ENCODE measurements around the gene TBCA. TPM values are rescaled to one million over a fixed set of nuclear protein-coding genes. Genes with fewer than 3 reads are reported as not detected.

Gene TBCA
- total and polyA plus RNA-seq, 2 donors, result 98.8 to 188 TPM

Other genes starting within 250 kb of the TBCA start
- not detected for gene OTP, start 137.6 kb downstream of the TBCA start, total RNA-seq
- not detected for gene OTP, start 137.6 kb downstream of the TBCA start, polyA plus RNA-seq

Measured in urinary bladder (tissue), 2 donors.